ENCODE results near the gene SLC44A5.

- TF ChIP-seq, protein P1, sequence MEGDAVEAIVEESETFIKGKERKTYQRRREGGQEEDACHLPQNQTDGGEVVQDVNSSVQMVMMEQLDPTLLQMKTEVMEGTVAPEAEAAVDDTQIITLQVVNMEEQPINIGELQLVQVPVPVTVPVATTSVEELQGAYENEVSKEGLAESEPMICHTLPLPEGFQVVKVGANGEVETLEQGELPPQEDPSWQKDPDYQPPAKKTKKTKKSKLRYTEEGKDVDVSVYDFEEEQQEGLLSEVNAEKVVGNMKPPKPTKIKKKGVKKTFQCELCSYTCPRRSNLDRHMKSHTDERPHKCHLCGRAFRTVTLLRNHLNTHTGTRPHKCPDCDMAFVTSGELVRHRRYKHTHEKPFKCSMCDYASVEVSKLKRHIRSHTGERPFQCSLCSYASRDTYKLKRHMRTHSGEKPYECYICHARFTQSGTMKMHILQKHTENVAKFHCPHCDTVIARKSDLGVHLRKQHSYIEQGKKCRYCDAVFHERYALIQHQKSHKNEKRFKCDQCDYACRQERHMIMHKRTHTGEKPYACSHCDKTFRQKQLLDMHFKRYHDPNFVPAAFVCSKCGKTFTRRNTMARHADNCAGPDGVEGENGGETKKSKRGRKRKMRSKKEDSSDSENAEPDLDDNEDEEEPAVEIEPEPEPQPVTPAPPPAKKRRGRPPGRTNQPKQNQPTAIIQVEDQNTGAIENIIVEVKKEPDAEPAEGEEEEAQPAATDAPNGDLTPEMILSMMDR (IDR thresholded peaks at IDR 0.05) = no peak
- TF ChIP-seq POLR2A (IDR thresholded peaks at IDR 0.05) (no peak), EP300 (IDR thresholded peaks at IDR 0.05) (no peak), POLR2AphosphoS5 (IDR thresholded peaks at IDR 0.05) (no peak)
Observed at GRCh38 chr1:75531570-75531969, 79.3 kb downstream of the SLC44A5 start.

All from stomach (tissue), 4 donors.